MG63 (cell line): ENCODE results near the gene DYSF. TPM values are rescaled to one million over a fixed set of nuclear protein-coding genes. Genes with fewer than 3 reads are reported as not detected.

ENCODE experiments used
- DNase-seq: peaks from one replicate; pipeline ENCODE4 v3.0.0-alpha.2; 2020
- H3K27me3 ChIP-seq: fragments of 250-450 bp; sonication (Bioruptor Pico); 2 replicates; pipeline ENCODE4 v1.5.1; 2020; ENCODE audit warnings: mild to moderate bottlenecking, moderate library complexity
- H3K36me3 ChIP-seq: fragments of 250-450 bp; sonication (Bioruptor Pico); 2 replicates; pipeline ENCODE4 v1.5.1; 2020; ENCODE audit warnings: mild to moderate bottlenecking, moderate library complexity
- H3K4me3 ChIP-seq: fragments of 250-450 bp; sonication (Bioruptor Pico); 2 replicates; pipeline ENCODE4 v1.5.1; 2020; ENCODE audit warnings: mild to moderate bottlenecking, moderate library complexity
- H3K9me3 ChIP-seq: fragments of 250-450 bp; sonication (Bioruptor Pico); 2 replicates; pipeline ENCODE4 v1.5.1; 2020; ENCODE audit warnings: mild to moderate bottlenecking, moderate library complexity
- total RNA-seq: library from RNA; depleted of rRNA; stranded (reverse); fragments of >200 nt; shearing (Covaris generic); gene quantifications from 2 replicates; pipeline ENCODE4 v1.2.3, GENCODE V29; 2014; ENCODE audit warnings: low replicate concordance

DYSF gene
- total RNA-seq, 1 experiment from 2014 or later = 1.4 TPM

DNA sequence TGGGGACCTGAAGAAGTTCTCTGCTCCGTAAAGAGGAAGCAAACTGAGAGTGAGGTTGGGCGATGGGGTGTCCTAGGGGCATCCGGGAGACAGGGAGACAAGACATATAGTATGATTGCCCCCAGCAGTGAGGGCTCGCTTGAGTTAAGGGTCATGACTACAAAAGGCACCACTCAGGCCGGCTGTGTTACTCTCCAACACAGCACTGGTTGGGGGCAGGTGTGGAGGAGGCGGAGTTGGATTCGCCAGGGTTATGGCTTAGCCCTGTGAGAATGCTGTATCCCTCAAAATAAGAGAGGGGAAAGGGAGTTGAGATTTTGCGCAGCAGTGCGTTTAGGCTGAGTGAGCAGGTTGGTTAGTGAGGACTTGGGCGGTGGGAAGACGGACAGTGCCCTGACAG, 12.0 kb downstream of the DYSF start:
- H3K27me3 ChIP-seq = no peaks in the 10 kb centered on the region; the same call in none of the 2 replicates
- no peaks in the 10 kb centered on the region for H3K36me3 ChIP-seq
- H3K9me3 ChIP-seq = no peaks in the 10 kb centered on the region
- no peak overlapping the region for H3K4me3 ChIP-seq
- DNase-seq = no peak

DNA sequence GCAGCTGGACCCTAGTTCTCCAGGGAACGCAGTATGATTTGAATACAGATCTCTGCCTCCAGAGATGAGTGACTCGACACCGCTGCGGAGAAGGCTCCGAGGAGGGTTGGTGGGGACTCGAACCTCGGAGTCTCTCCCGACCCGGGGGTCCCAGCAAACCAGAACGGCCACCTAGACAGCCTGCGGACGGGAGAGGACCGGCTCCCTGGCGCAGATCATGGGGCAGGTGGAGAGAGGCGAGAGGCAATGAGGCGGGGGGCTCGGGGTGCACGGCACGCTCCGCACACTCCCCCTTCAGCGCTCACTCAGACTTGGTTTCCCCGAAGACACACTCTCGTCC, 12.6 kb downstream of the DYSF start:
- Histone ChIP-seq H3K36me3 (no peaks in the 10 kb centered on the region), H3K27me3 (no peaks in the 10 kb centered on the region; the same call in none of the 2 replicates), H3K9me3 (no peaks in the 10 kb centered on the region), H3K4me3 (no peak overlapping the region; the same call in 1 of the 2 replicates)
- DNase-seq = no peak

DNA sequence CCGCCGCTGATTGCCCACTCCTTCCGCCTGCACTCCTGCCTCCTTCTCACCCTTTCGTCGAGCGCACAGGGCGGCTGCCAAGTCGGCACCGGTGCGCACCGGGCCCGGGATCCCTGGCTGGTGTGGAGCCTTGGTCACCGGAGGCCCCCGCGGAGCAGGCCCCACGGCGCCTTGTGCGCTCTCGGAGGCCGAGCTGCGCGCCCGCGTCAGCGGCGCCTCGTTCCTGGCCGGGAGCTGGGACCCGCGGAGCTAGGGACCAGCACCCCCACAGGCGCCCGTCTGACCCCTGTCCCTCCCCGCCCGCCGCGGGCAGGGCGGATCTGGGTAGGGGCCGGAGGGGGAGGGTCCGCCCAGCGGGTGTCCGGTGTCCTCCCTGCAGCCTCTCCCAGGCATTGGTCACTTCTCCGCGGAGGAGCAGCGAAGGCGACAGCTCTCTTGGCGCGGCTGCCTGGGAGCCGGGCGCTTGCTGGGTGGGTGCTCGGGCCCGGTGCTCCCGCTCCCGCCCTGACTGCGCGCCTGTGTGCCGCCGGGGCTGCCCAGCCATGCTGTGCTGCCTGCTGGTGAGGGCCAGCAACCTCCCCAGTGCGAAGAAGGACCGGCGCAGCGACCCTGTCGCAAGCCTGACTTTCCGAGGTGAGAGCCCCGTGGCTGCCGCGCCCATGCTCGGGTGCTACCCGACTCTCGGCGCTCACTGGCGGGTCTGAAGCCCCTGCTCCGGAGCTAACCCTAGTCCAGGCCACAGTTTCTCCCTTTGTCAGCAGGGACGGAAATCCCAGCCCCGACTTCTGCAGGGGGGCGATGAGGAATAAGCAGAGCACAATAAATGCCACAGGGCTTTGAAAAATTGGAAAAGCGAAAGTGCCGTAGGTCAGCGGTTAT, 13.2 kb downstream of the DYSF start:
- no peaks in the 10 kb centered on the region for H3K9me3 ChIP-seq
- no peaks in the 10 kb centered on the region for H3K36me3 ChIP-seq
- H3K4me3 ChIP-seq = peak overlapping the region; percentile 68
- peak; percentile 39 for DNase-seq
- H3K27me3 ChIP-seq = no peaks in the 10 kb centered on the region; the same call in none of the 2 replicates

DNA sequence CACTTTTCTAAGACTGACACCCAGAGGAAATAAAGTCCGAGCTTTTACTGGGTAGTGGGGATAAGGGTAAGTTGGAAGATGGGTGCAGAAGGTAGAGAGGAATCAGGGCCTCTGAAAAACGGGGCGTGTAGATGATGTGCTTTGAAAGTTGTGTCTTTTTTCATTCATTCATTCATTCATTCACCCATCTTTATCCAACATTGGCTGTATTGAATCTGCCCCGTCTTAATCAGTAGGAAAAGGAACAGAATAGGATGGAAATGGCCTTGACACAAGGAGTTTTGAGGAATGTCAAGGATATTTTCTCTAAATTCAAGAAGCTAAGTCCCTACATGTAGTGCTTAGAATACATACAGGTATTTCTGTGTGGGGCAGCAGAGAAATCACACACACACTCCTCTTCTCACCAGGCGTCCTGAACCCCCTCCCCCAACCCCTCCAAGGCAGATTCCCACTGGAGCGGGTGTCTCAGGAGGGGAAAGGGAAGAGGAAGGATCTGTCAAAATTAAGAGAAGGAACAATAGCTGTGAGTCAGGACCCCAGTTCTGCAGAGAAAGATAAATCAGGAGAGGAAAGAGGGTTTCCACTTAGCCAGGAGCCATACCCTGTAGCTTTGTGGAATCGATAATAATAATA, 13.9 kb downstream of the DYSF start:
- Histone ChIP-seq H3K9me3 (no peaks in the 10 kb centered on the region), H3K27me3 (no peaks in the 10 kb centered on the region; the same call in none of the 2 replicates), H3K4me3 (peak overlapping the region; percentile 68), H3K36me3 (no peaks in the 10 kb centered on the region)
- no peak for DNase-seq

DNA sequence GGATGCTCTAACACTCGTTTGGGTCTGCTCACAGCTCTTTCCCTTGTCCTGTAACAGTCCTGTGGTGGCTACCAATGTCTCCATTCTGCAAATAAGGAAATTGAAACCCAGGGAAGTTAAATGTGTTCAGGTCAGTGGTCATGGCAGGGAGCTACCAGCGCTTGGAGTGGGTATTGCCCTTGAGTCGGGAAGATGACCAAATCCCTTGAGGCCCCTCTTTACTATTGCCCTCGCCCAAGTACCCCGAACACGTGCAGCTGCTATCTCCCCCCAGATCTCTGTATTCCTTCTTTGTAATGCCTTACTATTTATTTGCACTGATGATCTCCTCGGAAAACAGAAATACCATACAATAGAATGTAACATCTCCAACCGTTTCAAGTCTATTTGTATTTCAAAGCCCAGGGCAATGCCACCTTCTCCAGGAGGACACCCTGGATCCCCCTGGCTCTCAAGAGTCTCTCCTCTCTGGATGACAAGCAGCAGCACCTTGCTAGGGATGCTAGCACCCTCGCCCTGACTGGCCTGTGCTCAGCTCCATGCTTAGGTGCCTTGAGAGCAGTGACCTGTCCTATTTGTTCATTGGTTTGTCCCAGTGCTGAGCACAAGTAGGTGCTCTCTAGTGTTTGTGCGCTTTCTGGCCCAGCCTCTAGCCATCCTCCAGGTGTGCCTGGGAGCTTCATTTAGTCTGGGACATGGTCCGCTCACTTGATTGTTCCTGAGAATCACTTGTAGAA, 15.1 kb downstream of the DYSF start:
- Histone ChIP-seq H3K27me3 (no peaks in the 10 kb centered on the region; the same call in none of the 2 replicates), H3K9me3 (no peaks in the 10 kb centered on the region), H3K4me3 (no peak overlapping the region), H3K36me3 (no peaks in the 10 kb centered on the region)
- DNase-seq = no peak

DNA sequence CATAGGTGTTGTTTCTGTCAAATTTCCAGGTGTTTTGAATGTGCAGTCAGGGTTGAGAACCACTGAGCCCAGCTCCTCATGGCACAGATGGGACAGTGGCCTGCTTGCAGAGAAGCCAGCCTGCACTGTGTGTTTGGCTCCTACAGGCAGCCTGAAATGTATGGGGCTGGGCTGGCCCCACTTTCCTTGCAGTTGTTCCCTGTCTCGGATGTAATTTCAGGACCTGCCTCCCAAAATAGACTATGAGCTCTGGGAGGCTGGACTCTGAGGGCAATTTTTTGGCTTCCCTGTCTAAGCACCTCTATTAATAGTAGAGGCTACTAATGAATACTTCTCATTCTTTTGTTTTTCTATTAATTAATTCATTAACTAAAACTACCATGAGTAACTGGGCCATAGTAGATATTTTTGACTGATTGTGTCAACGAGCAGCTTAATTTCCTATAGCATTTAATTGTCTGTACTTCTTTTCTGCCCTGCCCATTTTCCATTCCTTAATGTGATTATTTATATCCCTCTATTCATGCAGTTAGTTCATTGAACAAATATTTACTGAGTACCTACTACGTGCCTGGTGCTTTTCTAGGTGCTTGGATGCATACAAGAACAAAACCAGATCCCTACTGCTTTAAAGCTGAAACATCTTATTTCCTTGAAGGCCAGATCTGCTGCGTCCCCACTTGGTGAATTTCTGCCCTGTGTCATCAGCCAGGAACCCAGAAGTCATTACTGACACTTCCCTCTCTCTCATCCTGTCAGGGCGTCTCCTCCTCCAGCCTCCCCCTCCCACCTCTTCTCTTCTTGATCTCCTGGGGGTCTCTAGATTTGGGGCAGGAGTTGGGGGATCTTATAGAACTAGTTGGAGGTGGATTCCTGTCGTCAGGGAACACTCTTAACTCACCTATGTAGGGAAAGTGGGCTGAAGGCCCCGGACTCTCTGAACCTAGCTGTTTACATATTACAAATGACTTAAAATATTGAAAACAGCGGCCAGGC, 16.3 kb downstream of the DYSF start:
- DNase-seq = no peak
- no peaks in the 10 kb centered on the region for H3K9me3 ChIP-seq
- no peaks in the 10 kb centered on the region; the same call in none of the 2 replicates for H3K27me3 ChIP-seq
- no peak overlapping the region for H3K4me3 ChIP-seq
- H3K36me3 ChIP-seq = no peaks in the 10 kb centered on the region

DNA sequence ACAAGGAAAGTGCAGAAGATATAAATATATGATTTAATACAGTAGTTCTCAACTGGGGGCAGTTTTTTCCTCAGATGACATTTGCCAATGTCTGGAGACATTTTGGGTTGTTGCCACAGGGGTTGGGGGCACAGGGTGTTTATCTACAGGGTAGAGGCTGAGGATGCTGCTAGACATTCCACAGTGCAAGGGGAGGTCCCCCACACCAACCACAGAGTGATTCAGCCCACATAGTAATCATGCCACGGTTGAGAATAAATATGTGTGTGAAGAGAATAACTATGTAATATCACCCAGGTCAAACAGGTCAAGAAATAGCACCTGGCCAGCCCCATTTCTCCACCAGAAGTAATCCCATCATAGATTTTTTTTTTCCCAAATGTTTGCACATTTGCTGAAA, 17.9 kb downstream of the DYSF start:
- DNase-seq = peak; percentile 15
- no peaks in the 10 kb centered on the region for H3K36me3 ChIP-seq
- no peaks in the 10 kb centered on the region; the same call in none of the 2 replicates for H3K27me3 ChIP-seq
- H3K9me3 ChIP-seq = no peaks in the 10 kb centered on the region
- no peak overlapping the region for H3K4me3 ChIP-seq

DNA sequence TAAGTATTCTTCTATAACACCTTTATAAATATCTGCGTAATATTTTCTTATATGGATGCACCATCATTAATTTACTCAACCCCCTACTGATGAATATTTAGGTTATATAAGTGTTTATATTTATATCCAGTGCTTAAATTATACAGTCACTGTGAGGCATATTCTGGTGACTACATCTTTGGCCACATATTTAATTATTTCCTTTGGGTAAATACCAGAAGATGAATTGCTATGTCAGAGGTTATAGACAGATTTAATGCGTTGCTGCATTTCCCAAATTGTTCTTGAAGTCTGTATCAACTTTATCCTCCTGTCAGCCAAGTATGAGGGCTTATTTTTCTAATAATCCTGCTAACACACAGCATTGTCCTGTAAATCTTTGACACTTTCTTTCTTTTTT, 18.7 kb downstream of the DYSF start:
- H3K4me3 ChIP-seq = no peak overlapping the region
- H3K9me3 ChIP-seq = no peaks in the 10 kb centered on the region
- no peak for DNase-seq
- H3K27me3 ChIP-seq = no peaks in the 10 kb centered on the region; the same call in none of the 2 replicates
- no peaks in the 10 kb centered on the region for H3K36me3 ChIP-seq

DNA sequence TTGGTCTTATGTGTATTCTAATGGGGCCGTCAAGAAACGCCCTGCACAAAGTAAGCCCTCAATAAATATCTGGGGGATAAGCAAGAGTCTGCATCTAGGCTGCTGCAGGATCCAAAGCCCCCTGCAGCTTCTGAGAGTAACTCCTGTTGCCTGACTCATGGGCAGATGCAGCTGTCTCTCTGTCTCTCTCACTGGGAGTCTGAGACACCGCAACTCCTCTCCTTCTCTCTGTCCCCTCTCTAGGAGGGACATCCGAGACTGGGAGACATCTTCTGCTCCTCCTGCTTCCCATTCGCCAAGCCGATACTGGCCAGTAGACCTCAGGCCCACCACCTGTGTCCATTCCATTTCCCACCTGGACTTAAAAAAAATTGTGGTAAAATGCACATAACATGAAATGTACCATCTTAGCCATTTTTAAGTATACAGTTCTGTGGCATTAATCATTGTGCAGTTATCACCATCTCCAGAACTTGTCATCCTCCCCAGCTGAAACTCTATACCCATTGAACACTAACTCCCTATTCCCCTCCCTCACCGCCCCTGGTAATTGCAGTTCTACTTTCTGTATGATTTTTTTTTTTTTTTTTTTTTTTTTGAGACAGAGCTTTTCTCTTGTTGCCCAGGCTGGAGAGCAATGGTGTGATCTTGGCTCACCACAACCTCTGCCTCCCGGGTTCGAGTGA, 20.1 kb downstream of the DYSF start:
- no peak overlapping the region for H3K4me3 ChIP-seq
- no peaks in the 10 kb centered on the region; the same call in 1 of the 2 replicates for H3K27me3 ChIP-seq
- DNase-seq = no peak
- no peaks in the 10 kb centered on the region for H3K9me3 ChIP-seq
- H3K36me3 ChIP-seq = no peaks in the 10 kb centered on the region

DNA sequence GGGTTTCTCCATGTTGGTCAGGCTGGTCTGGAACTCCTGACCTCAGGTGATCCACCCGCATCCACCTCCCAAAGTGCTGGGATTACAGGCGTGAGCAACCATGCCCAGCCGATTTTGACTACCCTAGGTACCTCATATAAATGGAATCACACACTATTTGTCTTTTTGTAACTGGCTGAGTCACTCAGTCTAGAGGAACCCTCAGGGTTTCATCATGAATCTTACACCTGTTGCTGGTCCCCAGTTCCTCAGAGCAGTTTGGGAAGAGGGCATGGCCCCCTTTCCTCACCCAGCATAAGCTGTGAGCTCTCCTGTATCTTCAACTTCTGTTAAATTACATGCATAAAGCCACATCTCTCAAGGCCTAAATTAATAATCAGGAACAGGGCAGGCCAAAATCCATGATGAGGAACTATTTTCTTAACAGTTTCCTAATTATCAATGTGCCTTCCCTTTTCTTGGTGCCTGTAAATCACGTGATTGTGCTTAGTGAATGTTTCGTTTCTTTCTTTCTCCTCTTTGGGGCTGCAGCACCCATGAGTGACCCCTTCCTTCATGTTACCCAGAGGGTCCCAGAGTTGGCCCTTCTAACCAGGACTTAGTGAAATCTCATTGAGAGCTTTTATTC, 20.9 kb downstream of the DYSF start:
- H3K36me3 ChIP-seq = no peaks in the 10 kb centered on the region
- H3K4me3 ChIP-seq = no peak overlapping the region
- no peak for DNase-seq
- no peaks in the 10 kb centered on the region for H3K9me3 ChIP-seq
- no peaks in the 10 kb centered on the region for H3K27me3 ChIP-seq

DNA sequence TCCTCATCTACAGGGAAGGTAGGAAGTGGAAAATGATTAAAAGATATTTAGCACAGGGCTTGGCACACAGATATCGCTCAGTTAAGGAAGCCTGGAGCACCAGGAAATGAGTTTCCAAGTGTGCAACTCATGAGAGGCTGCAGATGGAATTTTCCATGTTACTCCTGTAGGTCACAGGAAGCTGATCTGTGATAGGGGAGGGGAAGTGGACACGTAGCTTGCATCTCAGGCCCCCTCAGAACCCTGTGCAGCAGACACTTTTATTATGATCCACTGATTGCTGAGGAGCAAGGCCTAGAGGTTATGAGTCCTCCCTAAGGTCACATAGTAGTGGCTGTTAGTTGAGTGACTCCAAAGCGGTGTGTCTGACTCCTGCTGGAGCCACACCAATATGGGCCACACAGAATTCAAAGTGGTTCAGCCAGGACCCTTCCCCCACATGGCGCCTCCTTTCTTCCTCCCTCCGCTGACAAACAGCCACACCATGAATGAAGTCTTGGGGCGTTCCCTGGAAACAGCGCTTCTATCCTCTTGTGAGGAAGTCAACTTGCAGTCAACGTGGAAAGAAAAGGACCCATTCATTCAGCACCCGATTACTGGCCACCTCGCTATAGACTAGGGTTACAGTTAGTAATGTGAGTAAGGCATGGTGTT, 21.5 kb downstream of the DYSF start:
- H3K9me3 ChIP-seq = no peaks in the 10 kb centered on the region
- DNase-seq = no peak
- no peaks in the 10 kb centered on the region for H3K27me3 ChIP-seq
- no peaks in the 10 kb centered on the region for H3K36me3 ChIP-seq
- no peak overlapping the region for H3K4me3 ChIP-seq

DNA sequence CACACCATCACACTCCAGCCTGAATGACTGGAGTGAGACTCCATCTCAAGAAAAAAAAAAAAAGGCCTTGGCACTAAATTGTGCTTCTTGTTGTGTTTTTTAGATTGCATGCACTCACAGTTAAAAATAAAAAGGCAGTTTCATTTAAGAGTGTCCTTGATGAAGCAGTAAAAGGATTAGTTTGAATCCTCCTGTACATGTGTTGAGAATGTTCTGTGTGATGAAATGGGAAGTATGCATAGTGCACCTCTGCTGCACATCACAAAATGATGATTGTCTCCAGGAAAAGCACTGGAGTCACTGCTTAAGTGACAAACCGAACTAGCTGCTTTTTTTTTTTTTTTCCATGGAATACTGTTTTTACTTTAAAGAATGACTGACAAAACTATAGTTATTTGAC, 23.1 kb downstream of the DYSF start:
- H3K9me3 ChIP-seq = no peaks in the 10 kb centered on the region
- no peak for DNase-seq
- H3K4me3 ChIP-seq = no peak overlapping the region
- no peaks in the 10 kb centered on the region for H3K27me3 ChIP-seq
- H3K36me3 ChIP-seq = no peaks in the 10 kb centered on the region

DNA sequence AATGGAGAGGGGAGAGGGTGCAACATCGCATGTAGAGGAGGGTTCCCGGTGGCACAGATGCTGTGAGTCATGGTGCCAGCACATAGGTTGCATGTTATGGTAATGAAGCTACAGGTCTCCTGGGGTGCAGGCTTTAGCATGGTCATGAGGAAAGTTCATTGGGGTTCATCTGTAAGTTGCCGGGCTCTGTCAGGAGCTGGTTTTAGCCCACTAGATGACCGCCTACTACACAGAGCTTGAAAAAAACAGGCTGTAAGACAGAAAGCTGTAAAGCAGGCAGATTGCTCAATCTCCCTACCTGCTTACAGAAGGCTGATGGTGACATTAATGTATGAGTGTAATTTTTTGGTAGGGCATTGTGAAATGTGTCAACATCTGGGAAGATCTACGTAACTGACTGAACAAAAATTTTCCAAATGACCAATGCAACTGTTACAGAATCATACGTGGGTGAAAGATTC, 23.9 kb downstream of the DYSF start:
- no peaks in the 10 kb centered on the region for H3K36me3 ChIP-seq
- no peak overlapping the region for H3K4me3 ChIP-seq
- no peaks in the 10 kb centered on the region for H3K9me3 ChIP-seq
- H3K27me3 ChIP-seq = no peaks in the 10 kb centered on the region
- DNase-seq = no peak

DNA sequence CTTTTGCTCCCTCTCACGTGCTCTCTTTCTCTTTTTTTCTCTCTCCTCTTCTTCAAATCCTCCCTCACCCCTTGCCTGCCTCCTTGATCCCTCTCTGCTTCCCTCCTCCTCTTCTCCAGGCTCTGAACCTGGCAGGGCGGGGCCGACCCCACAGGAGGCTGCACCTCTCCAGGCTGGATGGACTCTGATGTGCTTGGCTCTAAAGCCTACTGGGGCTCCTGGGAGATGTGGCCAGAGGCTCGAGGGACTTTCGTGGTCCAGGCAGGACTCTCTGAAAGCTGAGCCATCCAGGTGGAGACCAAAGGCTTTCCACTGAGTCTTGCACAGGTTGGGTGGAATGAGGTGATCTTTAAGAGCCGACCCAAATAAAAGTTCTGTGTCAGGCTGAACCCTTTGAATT, 25.4 kb downstream of the DYSF start:
- DNase-seq = no peak
- H3K27me3 ChIP-seq = no peaks in the 10 kb centered on the region
- H3K9me3 ChIP-seq = no peaks in the 10 kb centered on the region
- no peaks in the 10 kb centered on the region for H3K36me3 ChIP-seq
- no peak overlapping the region for H3K4me3 ChIP-seq

DNA sequence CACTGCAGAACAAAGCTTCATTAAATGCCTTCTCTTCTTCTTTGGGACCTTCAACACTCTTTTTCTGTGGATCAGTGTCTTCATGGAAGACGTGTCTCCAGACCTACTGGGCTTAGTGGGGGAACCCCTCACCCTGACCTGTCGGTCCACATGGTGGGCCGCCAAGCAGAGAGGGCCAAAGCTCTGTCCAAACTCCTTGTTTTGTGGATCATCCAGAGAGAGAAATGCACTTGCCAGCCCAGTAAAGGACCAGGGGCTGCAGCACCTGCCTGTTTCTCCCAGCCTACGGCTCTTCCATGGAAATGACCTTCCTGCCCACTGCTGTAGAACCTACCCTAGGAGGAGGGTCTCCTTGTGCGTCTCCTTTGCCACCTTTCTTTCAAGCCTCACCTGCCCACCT, 25.9 kb downstream of the DYSF start:
- H3K9me3 ChIP-seq = no peaks in the 10 kb centered on the region
- no peak overlapping the region for H3K4me3 ChIP-seq
- H3K27me3 ChIP-seq = no peaks in the 10 kb centered on the region
- no peaks in the 10 kb centered on the region for H3K36me3 ChIP-seq
- DNase-seq = no peak
